Upper lobe of left lung (tissue), 6 donors: ENCODE measurements around the gene ROBO1. TPM values are rescaled to one million over a fixed set of nuclear protein-coding genes. Genes with fewer than 3 reads are reported as not detected.

Experiments
- ATAC-seq, 2 donors: fragments of 200-7000 bp; cut with Tn5 transposase; one replicate each; pipeline ENCODE4 v1.9.1; 2022; ENCODE audit warnings: mild to moderate bottlenecking in 2 of 2, moderate library complexity in 2 of 2; ENCODE audit not compliant: low FRiP score in 2 of 2
- DNase-seq, 2 donors: peaks; one replicate each; pipeline ENCODE4 v3.0.0-alpha.2; 2019 to 2020
- H3K27ac ChIP-seq, 4 donors: fragments of 200-600 bp; sonication (generic); one replicate each; pipeline ENCODE4 v1.5.1; 2016 to 2019
- H3K27me3 ChIP-seq, 4 donors: fragments of 200-600 bp; sonication (generic); one replicate each; pipeline ENCODE4 v1.5.1; 2017 to 2019
- H3K36me3 ChIP-seq, 4 donors: fragments of 200-600 bp; sonication (generic); one replicate each; pipeline ENCODE4 v1.5.1; 2016 to 2019
- H3K4me1 ChIP-seq, 4 donors: fragments of 200-600 bp; sonication (generic); one replicate each; pipeline ENCODE4 v1.5.1; 2018 to 2019
- H3K4me3 ChIP-seq, 4 donors: fragments of 200-600 bp; sonication (generic); one replicate each; pipeline ENCODE4 v1.5.1; 2017 to 2019; ENCODE audit warnings: mild to moderate bottlenecking in 2 of 4, moderate library complexity in 1 of 4
- H3K9me3 ChIP-seq, 4 donors: fragments of 200-600 bp; sonication (generic); one replicate each; pipeline ENCODE4 v1.5.1; 2018 to 2019
- CTCF ChIP-seq, 6 experiments: fragments of 450-650 bp in 4 of 6; fragments of 200-600 bp in 2 of 6; sonication (generic) in 2 of 6; IDR thresholded peaks; one replicate each; pipeline ENCODE4 v1.5.1; 2016 to 2019; ENCODE audit warnings: antibody characterized with exemption in 6 of 6
- EP300 ChIP-seq, 4 donors: sonication (generic); formaldehyde crosslinking; IDR thresholded peaks; one replicate each; pipeline ENCODE4 v1.5.1; 2017; ENCODE audit warnings: antibody characterized with exemption in 4 of 4, control low read depth in 2 of 4
- POLR2A ChIP-seq, 4 donors: fragments of 450-650 bp; IDR thresholded peaks; one replicate each; pipeline ENCODE4 v1.5.1; 2016 to 2017; ENCODE audit warnings: antibody characterized with exemption in 4 of 4, mild to moderate bottlenecking in 2 of 4
- POLR2AphosphoS5 ChIP-seq, 2 donors: sonication (generic); formaldehyde crosslinking; IDR thresholded peaks; one replicate each; pipeline ENCODE4 v1.5.1; 2017; ENCODE audit warnings: antibody characterized with exemption in 2 of 2
- WGBS, 2 donors: methylation state at CpG; one replicate each; pipeline ENCODE4 v1.1.5; 2017 to 2018; 5-methylcytosine and 5-hydroxymethylcytosine counted together
- total RNA-seq, 6 donors: library from RNA; depleted of rRNA in 4 of 6; stranded (reverse); fragments of >200 nt in 4 of 6; gene quantifications; one replicate each; pipeline versions ENCODE4 v1.1.0 to v1.2.1, GENCODE V29; 2016 to 2021
- donor health status: DM: no; HTN: no; CAD: no; lungs with moderate emphysema.
- donor health status: DM: no; HTN: yes; CAD: no; lungs with severe emphysema.

Gene ROBO1
- total RNA-seq, 6 donors from 2014 or later = 10.5 to 29.0 (median 18.0) TPM

- ATAC-seq = no peak
- Histone ChIP-seq H3K9me3 (no peaks in the 10 kb centered on the region), H3K4me3 (no peak overlapping the region), H3K36me3 (no peaks in the 10 kb centered on the region), H3K27ac (no peak overlapping the region), H3K4me1 (no peaks in the 10 kb centered on the region), H3K27me3 (no peaks in the 10 kb centered on the region)
- 90 to 96% methylated on average over 2 of the region's 2 CpGs for whole genome bisulfite sequencing, 2 donors
- TF ChIP-seq CTCF (IDR thresholded peaks at IDR 0.05) (no peak), POLR2A (IDR thresholded peaks at IDR 0.05) (no peak), POLR2AphosphoS5 (IDR thresholded peaks at IDR 0.05) (no peak), EP300 (IDR thresholded peaks at IDR 0.05) (no peak)
- DNase-seq = no peak
Observed at GRCh38 chr3:78788839-78789238, 979.0 kb downstream of the ROBO1 start.

GRCh38 chr3:78785004-78785403 is 982.8 kb downstream of the ROBO1 start:
- no peak overlapping the region for H3K4me3 ChIP-seq
- no peaks in the 10 kb centered on the region for H3K4me1 ChIP-seq
- no peaks in the 10 kb centered on the region for H3K27me3 ChIP-seq
- H3K27ac ChIP-seq = no peak overlapping the region
- DNase-seq (no peak), ATAC-seq (no peak)
- H3K36me3 ChIP-seq = no peaks in the 10 kb centered on the region
- 71 to 82% methylated on average over 1 of the region's 1 CpG for whole genome bisulfite sequencing, 2 donors
- no peaks in the 10 kb centered on the region for H3K9me3 ChIP-seq
- TF ChIP-seq POLR2A (IDR thresholded peaks at IDR 0.05) = no peak
- TF ChIP-seq EP300 (IDR thresholded peaks at IDR 0.05) = no peak
- TF ChIP-seq POLR2AphosphoS5 (IDR thresholded peaks at IDR 0.05) = no peak
- TF ChIP-seq CTCF (IDR thresholded peaks at IDR 0.05) = no peak

- no peaks in the 10 kb centered on the region for H3K4me1 ChIP-seq
- no peak overlapping the region for H3K27ac ChIP-seq
- ATAC-seq (no peak), DNase-seq (no peak)
- no peaks in the 10 kb centered on the region for H3K9me3 ChIP-seq
- no peaks in the 10 kb centered on the region for H3K27me3 ChIP-seq
- no peak overlapping the region for H3K4me3 ChIP-seq
- TF ChIP-seq POLR2AphosphoS5 (IDR thresholded peaks at IDR 0.05) = no peak
- no peak for TF ChIP-seq EP300 (IDR thresholded peaks at IDR 0.05)
- H3K36me3 ChIP-seq = no peaks in the 10 kb centered on the region
Observed at GRCh38 chr3:78781351-78781750, 986.4 kb downstream of the ROBO1 start.

GRCh38 chr3:78765671-78766485 is 1001.9 kb downstream of the ROBO1 start:
- H3K9me3 ChIP-seq = no peaks in the 10 kb centered on the region
- ATAC-seq (no peak), DNase-seq (no peak)
- H3K4me3 ChIP-seq = no peak overlapping the region
- no peaks in the 10 kb centered on the region for H3K4me1 ChIP-seq
- no peaks in the 10 kb centered on the region for H3K36me3 ChIP-seq
- H3K27me3 ChIP-seq = no peaks in the 10 kb centered on the region
- TF ChIP-seq CTCF (IDR thresholded peaks at IDR 0.05) (no peak), EP300 (IDR thresholded peaks at IDR 0.05) (no peak), POLR2A (IDR thresholded peaks at IDR 0.05) (no peak), POLR2AphosphoS5 (IDR thresholded peaks at IDR 0.05) (no peak)
- no peak overlapping the region for H3K27ac ChIP-seq
- 69 to 77% methylated on average over 5 of the region's 5 CpGs for WGBS, 2 donors

- no peak for DNase-seq
- Histone ChIP-seq H3K36me3 (no peaks in the 10 kb centered on the region), H3K27me3 (no peaks in the 10 kb centered on the region), H3K4me1 (no peaks in the 10 kb centered on the region), H3K27ac (no peak overlapping the region), H3K9me3 (no peaks in the 10 kb centered on the region), H3K4me3 (no peak overlapping the region)
- WGBS, 2 donors = 93 to 97% methylated on average over 3 of the region's 3 CpGs
- TF ChIP-seq POLR2A (IDR thresholded peaks at IDR 0.05) (no peak), POLR2AphosphoS5 (IDR thresholded peaks at IDR 0.05) (no peak), CTCF (IDR thresholded peaks at IDR 0.05) (no peak), EP300 (IDR thresholded peaks at IDR 0.05) (no peak)
- ATAC-seq = no peak
Observed at GRCh38 chr3:78764634-78765033, 1003.2 kb downstream of the ROBO1 start.
